H1 (cell line): ENCODE measurements around the gene ADH1A. TPM values are rescaled to one million over a fixed set of nuclear protein-coding genes. Genes with fewer than 3 reads are reported as not detected.

Source experiments
- CTCF ChIA-PET: fragments of 300-600 bp; sonication (Branson Sonifier 250); formaldehyde crosslinking; loops from one replicate; lab custom pipeline; 2021; ENCODE audit not compliant: partially characterized antibody; lab: Charles Lee
- POLR2A ChIA-PET: fragments of 300-600 bp; sonication (Branson Sonifier 250); formaldehyde crosslinking; loops from one replicate; lab custom pipeline; 2021; ENCODE audit warnings: inconsistent platforms; ENCODE audit not compliant: partially characterized antibody; lab: Charles Lee
- DNase-seq, 2 experiments: peaks; one replicate each; pipeline versions ENCODE4 v3.0.0 to v3.0.0-alpha.2; 2010 to 2022; ENCODE audit warnings: low spot score in 2 of 2, low read depth in 1 of 2, mixed read lengths in 1 of 2
- FAIRE-seq: peaks from 2 replicates; lab custom pipeline; 2011; peaks lifted over from hg19 to GRCh38; lab: Jason Lieb, UNC
- H2AFZ ChIP-seq: 2 replicates; pipeline ENCODE4 v1.8.1; 2012; ENCODE audit warnings: low read length, inconsistent platforms
- H2AK5ac ChIP-seq: 2 replicates; pipeline ENCODE4 v1.6.1; 2013; ENCODE audit warnings: low read depth, low read length
- H2BK120ac ChIP-seq: replicated peaks from 2 replicates; pipeline ENCODE3; 2013; ENCODE audit warnings: low read depth, low read length, inconsistent platforms
- H2BK12ac ChIP-seq: 2 replicates; pipeline ENCODE4 v1.6.1; 2013; ENCODE audit warnings: low read depth, low read length
- H2BK15ac ChIP-seq: 2 replicates; pipeline ENCODE4 v1.6.1; 2013; ENCODE audit warnings: low read length
- H2BK20ac ChIP-seq: 2 replicates; pipeline ENCODE4 v1.6.1; 2013; ENCODE audit warnings: low read length
- H2BK5ac ChIP-seq: 2 replicates; pipeline ENCODE4 v1.6.1; 2013; ENCODE audit warnings: low read depth, low read length
- H3K14ac ChIP-seq: 2 replicates; pipeline ENCODE4 v1.6.1; 2013; ENCODE audit warnings: inconsistent platforms; ENCODE audit not compliant: insufficient read length
- H3K18ac ChIP-seq: 2 replicates; pipeline ENCODE4 v1.6.1; 2013; ENCODE audit warnings: low read length; ENCODE audit errors: extremely low read depth
- H3K23ac ChIP-seq: 2 replicates; pipeline ENCODE4 v1.6.1; 2013; ENCODE audit warnings: inconsistent platforms; ENCODE audit not compliant: insufficient read length
- H3K23me2 ChIP-seq: 2 replicates; pipeline ENCODE4 v1.6.1; 2013; ENCODE audit warnings: low read depth, low read length
- H3K27ac ChIP-seq: 2 replicates; pipeline ENCODE4 v1.6.1; 2011; ENCODE audit warnings: low read depth, low read length, inconsistent platforms
- H3K27me3 ChIP-seq, 4 experiments: replicated peaks in 1 of 4; 1 replicate in 1 of 4; 2 replicates in 3 of 4; pipeline versions ENCODE4 v1.6.1 to v1.8.1; 2011 to 2013; ENCODE audit warnings: low read length in 3 of 4, mild to moderate bottlenecking in 3 of 4, inconsistent platforms in 2 of 4, mixed read lengths in 2 of 4, moderate library complexity in 1 of 4; ENCODE audit not compliant: control insufficient read depth in 3 of 4, insufficient read depth in 3 of 4; ENCODE audit errors: extremely low read depth in 1 of 4
- H3K36me3 ChIP-seq, 4 experiments: 2 replicates each; pipeline versions ENCODE4 v1.6.1 to v1.8.1; 2011 to 2013; ENCODE audit warnings: mild to moderate bottlenecking in 4 of 4, low read length in 3 of 4, moderate library complexity in 2 of 4, control low read depth in 1 of 4, inconsistent platforms in 1 of 4; ENCODE audit not compliant: insufficient read depth in 4 of 4, control insufficient read depth in 2 of 4
- H3K4ac ChIP-seq: replicated peaks from 2 replicates; pipeline ENCODE3; 2013; ENCODE audit warnings: low read length, low read depth, mixed read lengths, inconsistent platforms; ENCODE audit not compliant: insufficient read length
- H3K4me1 ChIP-seq, 4 experiments: replicated peaks in 1 of 4; 1 replicate in 1 of 4; 2 replicates in 3 of 4; pipeline versions ENCODE4 v1.6.1 to v1.8.1; 2011 to 2013; ENCODE audit warnings: low read length in 3 of 4, inconsistent platforms in 2 of 4, mixed read lengths in 1 of 4; ENCODE audit not compliant: insufficient read depth in 4 of 4, control insufficient read depth in 3 of 4
- H3K4me2 ChIP-seq, 2 experiments: 2 replicates each; pipeline versions ENCODE4 v1.6.1 to v1.8.1; 2011 to 2013; ENCODE audit warnings: low read depth in 2 of 2, low read length in 2 of 2, control low read depth in 1 of 2, inconsistent platforms in 1 of 2, mild to moderate bottlenecking in 1 of 2; ENCODE audit not compliant: insufficient read depth in 1 of 2
- H3K4me3 ChIP-seq, 4 experiments: fragments of 200-600, 300-600 bp in 1 of 4; sonication (generic), shearing (Covaris generic), sonication (Bioruptor Twin) in 1 of 4; 2 replicates each; pipeline versions ENCODE4 v1.5.1 to v1.8.1; 2011 to 2016; ENCODE audit warnings: low read length in 4 of 4, low read depth in 3 of 4, control low read depth in 2 of 4, inconsistent platforms in 2 of 4, mild to moderate bottlenecking in 2 of 4, mixed read lengths in 1 of 4, moderate library complexity in 1 of 4; ENCODE audit not compliant: insufficient read depth in 2 of 4; ENCODE audit errors: extremely low read depth in 1 of 4
- H3K56ac ChIP-seq: replicated peaks from 2 replicates; pipeline ENCODE3; 2013; ENCODE audit warnings: low read depth, mild to moderate bottlenecking, mixed read lengths, low read length, inconsistent platforms; ENCODE audit not compliant: insufficient read length
- H3K79me1 ChIP-seq: 2 replicates; pipeline ENCODE4 v1.6.1; 2013; ENCODE audit warnings: low read depth, low read length, control low read depth
- H3K79me2 ChIP-seq, 2 experiments: 2 replicates each; pipeline versions ENCODE4 v1.6.1 to v1.8.1; 2012 to 2013; ENCODE audit warnings: low read length in 2 of 2, mild to moderate bottlenecking in 2 of 2, inconsistent platforms in 1 of 2; ENCODE audit not compliant: insufficient read depth in 2 of 2, control insufficient read depth in 1 of 2
- H3K9ac ChIP-seq, 4 experiments: replicated peaks in 1 of 4; 1 replicate in 1 of 4; 2 replicates in 3 of 4; pipeline versions ENCODE4 v1.6.1 to v1.8.1; 2011 to 2013; ENCODE audit warnings: low read depth in 3 of 4, low read length in 3 of 4, control low read depth in 2 of 4, mild to moderate bottlenecking in 2 of 4, moderate library complexity in 2 of 4, inconsistent platforms in 1 of 4; ENCODE audit errors: extremely low read depth in 1 of 4
- H3K9me3 ChIP-seq, 2 experiments: 2 replicates each; pipeline versions ENCODE4 v1.6.1 to v1.8.1; 2012 to 2013; ENCODE audit warnings: mild to moderate bottlenecking in 2 of 2, moderate library complexity in 2 of 2, control low read depth in 1 of 2, inconsistent platforms in 1 of 2, low read depth in 1 of 2, low read length in 1 of 2, mixed read lengths in 1 of 2; ENCODE audit not compliant: insufficient read depth in 2 of 2
- H4K20me1 ChIP-seq, 2 experiments: replicated peaks in 1 of 2; 2 replicates each; pipeline versions ENCODE3 to v1.8.1; 2011 to 2013; ENCODE audit warnings: inconsistent platforms in 2 of 2, low read length in 2 of 2, mild to moderate bottlenecking in 1 of 2; ENCODE audit not compliant: insufficient read depth in 2 of 2, control insufficient read depth in 1 of 2
- H4K5ac ChIP-seq: 2 replicates; pipeline ENCODE4 v1.6.1; 2013; ENCODE audit warnings: low read length, low read depth, mixed read lengths, inconsistent platforms; ENCODE audit not compliant: insufficient read length
- H4K8ac ChIP-seq: 2 replicates; pipeline ENCODE4 v1.8.0; 2013; ENCODE audit warnings: mild to moderate bottlenecking, moderate library complexity, low read length, inconsistent platforms; ENCODE audit not compliant: insufficient read depth; ENCODE audit errors: extremely low read depth
- H4K91ac ChIP-seq: replicated peaks from 2 replicates; pipeline ENCODE3; 2013; ENCODE audit warnings: low read length, mixed read lengths, inconsistent platforms; ENCODE audit not compliant: insufficient read length
- BACH1 ChIP-seq: IDR thresholded peaks from 2 replicates; pipeline ENCODE4 v1.6.1; 2012; ENCODE audit warnings: low read length, improper control_type of control experiment
- E2F6 ChIP-seq: IDR thresholded peaks from 2 replicates; pipeline ENCODE4 v1.6.1; 2012; ENCODE audit warnings: inconsistent platforms
- EP300 ChIP-seq, 2 experiments: IDR thresholded peaks; 1 replicate in 1 of 2; 2 replicates in 1 of 2; pipeline ENCODE4 v1.6.1; 2011 to 2012; ENCODE audit warnings: low read depth in 2 of 2, low read length in 2 of 2, mild to moderate bottlenecking in 2 of 2, borderline replicate concordance in 1 of 2, inconsistent platforms in 1 of 2, moderate library complexity in 1 of 2
- TBP ChIP-seq: IDR thresholded peaks from 2 replicates; pipeline ENCODE4 v1.6.1; 2011; ENCODE audit warnings: low read depth, low read length, improper control_type of control experiment
- WGBS, 2 experiments: shearing (Covaris generic) in 1 of 2; methylation state at CpG; one replicate each; pipeline versions ENCODE4 v1.1.6 to v1.1.7; 2013 to 2015; ENCODE audit warnings: low lambda C conversion rate in 2 of 2, mixed read lengths in 2 of 2, inconsistent platforms in 1 of 2, low coverage in 1 of 2, missing lambda C conversion rate in 1 of 2; ENCODE audit not compliant: insufficient replicate concordance in 2 of 2, insufficient coverage in 1 of 2, insufficient read length in 1 of 2; ENCODE audit errors: extremely low coverage in 1 of 2, missing lambda C conversion rate in 1 of 2; 5-methylcytosine and 5-hydroxymethylcytosine counted together
- polyA plus RNA-seq, 7 experiments: library from polyadenylated mRNA; depleted of rRNA in 3 of 7; stranded (reverse) in 5 of 7; unstranded in 2 of 7; fragments of >200 nt in 5 of 7; fragments of 200-250 nt in 2 of 7; gene quantifications; 1 replicate in 5 of 7; 2 replicates in 1 of 7; 4 replicates in 1 of 7; pipeline versions ENCODE4 v1.2.1 to v1.2.3, GENCODE V29; 2011 to 2013; ENCODE audit warnings: missing spikeins in 2 of 7, mixed read lengths in 2 of 7
- total RNA-seq: library from RNA; stranded (reverse); fragmentation: NEBNext Ultra II Directional; extraction: Animal tissue kit (Norgen Biotek cat#: 25700); gene quantifications from 2 replicates; pipeline ENCODE4 v1.2.1, GENCODE V29; 2021

The ADH1A gene
- total and polyA plus RNA-seq, 2 of the 8 experiments (the other 6 are each of a cell fraction or from before 2014, with no cell fraction given) = not detected

GRCh38 chr4:99273704-99274103 lies 17.1 kb downstream of the ADH1A start:
- no peak overlapping the region for H2BK120ac ChIP-seq
- no peak overlapping the region for H4K5ac ChIP-seq
- H3K9me3 ChIP-seq = peaks cover 6 to 7% of the 10 kb centered on the region in 2 experiments; a peak in 2 of 4 replicates
- DNase-seq (no peak), FAIRE-seq (no peak)
- no peak overlapping the region for H2AFZ ChIP-seq
- no peaks in the 10 kb centered on the region for H4K20me1 ChIP-seq
- ChIA-PET POLR2A (no interaction called here), CTCF (no interaction called here)
- no peaks in the 10 kb centered on the region for H3K23me2 ChIP-seq
- no peaks in the 10 kb centered on the region for H3K79me2 ChIP-seq
- no peak overlapping the region for H2AK5ac ChIP-seq
- H3K56ac ChIP-seq = no peak overlapping the region
- H2BK15ac ChIP-seq = no peak overlapping the region
- no peaks in the 10 kb centered on the region for H3K36me3 ChIP-seq
- H3K27me3 ChIP-seq = no peaks in the 10 kb centered on the region
- H4K91ac ChIP-seq = no peak overlapping the region
- H4K8ac ChIP-seq = peak overlapping the region; percentile 11; the same call in 1 of the 2 replicates
- no peak overlapping the region for H3K9ac ChIP-seq
- no peaks in the 10 kb centered on the region for H3K79me1 ChIP-seq
- H3K4me1 ChIP-seq = no peaks in the 10 kb centered on the region
- H2BK5ac ChIP-seq = no peak overlapping the region
- no peak for TF ChIP-seq TBP
- TF ChIP-seq EP300 (IDR thresholded peaks at IDR 0.05; ENCODE audit: borderline replicate concordance in 1 of 2, low read depth in 2 of 2, low read length in 2 of 2) = no peak
- TF ChIP-seq BACH1 = no peak
- TF ChIP-seq E2F6 = no peak
- no peak overlapping the region for H2BK12ac ChIP-seq
- WGBS, 2 experiments = 97% methylated on average over 2 of the region's 2 CpGs; no CpG with 5 or more reads in 1 of the 2 experiments
- H3K4me3 ChIP-seq = no peak overlapping the region
- H3K4ac ChIP-seq = no peak overlapping the region
- H3K4me2 ChIP-seq = no peak overlapping the region
- no peak overlapping the region for H3K23ac ChIP-seq
- H3K27ac ChIP-seq = no peak overlapping the region
- H2BK20ac ChIP-seq = no peak overlapping the region
- no peak overlapping the region for H3K14ac ChIP-seq
- no peak overlapping the region for H3K18ac ChIP-seq
